ENCODE measurements around the gene CLIP4.

The CLIP4 gene

DNA sequence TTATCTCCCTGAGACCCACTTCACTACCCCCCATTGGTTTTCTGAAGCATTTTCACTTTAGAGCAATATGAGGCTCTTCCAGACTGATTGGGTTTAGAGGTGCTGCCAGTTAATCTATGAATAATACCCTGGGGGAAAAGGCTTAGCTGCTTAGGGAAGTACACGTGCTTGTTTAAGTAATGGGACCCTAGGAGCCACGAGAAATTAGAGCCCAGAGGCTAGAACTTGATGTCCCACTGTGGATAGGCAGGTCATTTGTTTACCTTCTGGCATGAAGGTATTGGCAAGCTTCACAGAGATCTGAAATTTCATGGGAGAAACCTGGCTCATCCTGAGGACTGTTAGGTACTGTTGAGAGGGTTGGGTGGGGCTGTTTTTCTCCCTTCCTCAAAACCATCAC is 59.7 kb downstream of the CLIP4 start:
- Histone ChIP-seq H3K9me3 (ENCODE audit: insufficient read depth, low read depth, low read length) (no peaks in the 10 kb centered on the region; the same call in 1 of the 2 replicates), H3K4me1 (ENCODE audit: insufficient read depth, low read length) (no peaks in the 10 kb centered on the region), H3K27me3 (ENCODE audit: insufficient read depth, low read length) (peaks cover 20% of the 10 kb centered on the region; the same call in 1 of the 2 replicates), H3K36me3 (ENCODE audit: insufficient read depth, low read depth, low read length) (no peaks in the 10 kb centered on the region), H3K27ac (ENCODE audit: low read length) (no peak overlapping the region), H3K9ac (ENCODE audit: low read depth, low read length) (no peak overlapping the region), H3K4me3 (ENCODE audit: low read length) (no peak overlapping the region)

DNA sequence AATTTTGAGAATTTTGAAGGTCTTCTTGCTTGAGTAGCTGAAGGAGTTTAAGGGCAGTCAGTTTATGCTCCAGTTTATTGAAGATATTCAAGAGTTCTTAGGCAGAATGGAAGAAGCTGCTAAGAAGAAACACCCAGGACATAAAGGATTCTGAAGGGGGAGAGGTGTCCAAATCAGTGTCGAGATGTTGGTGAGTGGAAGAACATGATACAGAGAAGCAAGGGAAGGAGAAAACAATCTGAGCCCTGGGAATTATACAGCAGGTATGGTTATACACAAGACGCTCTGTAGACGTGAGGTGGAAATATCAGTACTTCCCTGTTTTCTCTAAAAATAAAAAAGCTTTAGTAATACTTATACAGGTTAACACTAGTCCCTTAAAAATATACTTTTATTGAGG is 60.1 kb downstream of the CLIP4 start:
- no peak overlapping the region for H3K27ac ChIP-seq (ENCODE audit: low read length)
- H3K36me3 ChIP-seq (ENCODE audit: insufficient read depth, low read depth, low read length): no peaks in the 10 kb centered on the region

DNA sequence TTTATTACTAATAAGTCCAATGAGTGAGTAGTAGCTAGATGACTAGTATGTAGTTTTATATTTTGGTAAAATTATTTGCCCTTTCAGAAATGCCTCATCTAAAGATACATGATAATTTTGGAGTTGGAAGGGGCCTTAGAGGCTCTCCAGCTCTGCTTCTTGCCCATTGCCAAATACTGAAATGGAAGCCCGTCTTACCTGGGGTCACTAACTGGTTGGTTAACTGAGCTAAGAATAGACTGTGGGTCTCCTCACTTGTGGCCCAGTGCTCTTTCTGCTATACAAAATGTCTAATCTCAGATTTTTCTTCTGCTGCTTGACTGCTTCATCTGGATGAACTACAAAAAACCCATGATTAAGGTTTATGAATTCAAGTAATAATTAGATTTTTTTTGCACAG is 67.1 kb downstream of the CLIP4 start:
- Histone ChIP-seq H3K36me3 (ENCODE audit: insufficient read depth, low read depth, low read length) (no peaks in the 10 kb centered on the region), H3K9ac (ENCODE audit: low read depth, low read length) (no peak overlapping the region), H3K27me3 (ENCODE audit: insufficient read depth, low read length) (no peaks in the 10 kb centered on the region; the same call in 1 of the 2 replicates), H3K4me1 (ENCODE audit: insufficient read depth, low read length) (no peaks in the 10 kb centered on the region), H3K9me3 (ENCODE audit: insufficient read depth, low read depth, low read length) (no peaks in the 10 kb centered on the region), H3K4me3 (ENCODE audit: low read length) (no peak overlapping the region), H3K27ac (ENCODE audit: low read length) (no peak overlapping the region)

More for the DNA sequence above, 60.1 kb downstream of the CLIP4 start:
- Histone ChIP-seq H3K9me3 (ENCODE audit: insufficient read depth, low read depth, low read length) (no peaks in the 10 kb centered on the region; the same call in 1 of the 2 replicates), H3K4me3 (ENCODE audit: low read length) (no peak overlapping the region), H3K9ac (ENCODE audit: low read depth, low read length) (no peak overlapping the region), H3K27me3 (ENCODE audit: insufficient read depth, low read length) (peaks cover 20% of the 10 kb centered on the region; the same call in 1 of the 2 replicates), H3K4me1 (ENCODE audit: insufficient read depth, low read length) (no peaks in the 10 kb centered on the region)

- no peak overlapping the region for H3K9ac ChIP-seq (ENCODE audit: low read depth, low read length)
- H3K4me3 ChIP-seq (ENCODE audit: low read length): no peak overlapping the region
- H3K4me1 ChIP-seq (ENCODE audit: insufficient read depth, low read length): no peaks in the 10 kb centered on the region
- H3K27me3 ChIP-seq (ENCODE audit: insufficient read depth, low read length): no peaks in the 10 kb centered on the region; the same call in 1 of the 2 replicates
- H3K9me3 ChIP-seq (ENCODE audit: insufficient read depth, low read depth, low read length): no peaks in the 10 kb centered on the region
- H3K27ac ChIP-seq (ENCODE audit: low read length): no peak overlapping the region
- no peaks in the 10 kb centered on the region for H3K36me3 ChIP-seq (ENCODE audit: insufficient read depth, low read depth, low read length)
Observed at GRCh38 chr2:29182920-29183319, 67.7 kb downstream of the CLIP4 start.

DNA sequence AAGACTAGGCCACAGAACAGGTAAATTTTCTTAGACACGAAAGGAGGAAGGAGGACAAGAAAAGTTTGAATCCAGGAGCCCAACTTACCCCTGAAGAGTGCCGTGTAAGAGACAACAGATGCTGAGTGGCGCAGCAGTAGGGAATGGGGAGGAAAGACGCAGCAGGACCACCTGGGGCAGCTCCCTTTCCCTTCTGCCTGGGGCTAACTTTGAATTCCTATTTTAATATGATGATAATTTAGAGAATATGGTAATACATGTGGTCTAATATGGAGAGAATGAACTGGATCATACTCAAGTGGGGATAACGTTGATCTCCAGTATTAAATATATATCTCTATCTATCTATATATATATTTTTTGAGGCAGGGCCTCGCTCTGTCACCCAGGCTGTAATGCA is 69.3 kb downstream of the CLIP4 start:
- Histone ChIP-seq H3K27ac (ENCODE audit: low read length) (no peak overlapping the region), H3K27me3 (ENCODE audit: insufficient read depth, low read length) (no peaks in the 10 kb centered on the region; the same call in 1 of the 2 replicates), H3K36me3 (ENCODE audit: insufficient read depth, low read depth, low read length) (no peaks in the 10 kb centered on the region), H3K9ac (ENCODE audit: low read depth, low read length) (no peak overlapping the region), H3K4me3 (ENCODE audit: low read length) (no peak overlapping the region), H3K9me3 (ENCODE audit: insufficient read depth, low read depth, low read length) (no peaks in the 10 kb centered on the region), H3K4me1 (ENCODE audit: insufficient read depth, low read length) (no peaks in the 10 kb centered on the region)

DNA sequence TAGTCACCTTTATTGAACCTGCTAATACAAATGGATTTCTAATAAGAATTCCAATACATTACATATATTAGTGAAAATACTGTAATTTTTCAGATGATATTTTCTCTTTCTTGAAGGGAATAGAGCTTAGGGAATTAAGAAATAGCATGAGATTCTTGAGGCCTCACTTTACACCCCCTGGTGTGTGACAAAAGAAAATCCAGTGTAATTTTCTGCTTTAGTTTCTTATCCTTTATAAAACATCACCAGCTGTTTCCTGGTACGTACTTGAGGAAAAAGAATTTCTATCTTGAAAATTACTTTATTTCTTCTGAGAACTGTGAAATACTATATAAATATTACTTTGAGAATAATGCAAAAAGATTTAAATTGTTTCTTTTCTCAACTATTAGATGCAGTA is 71.6 kb downstream of the CLIP4 start:
- Histone ChIP-seq H3K27me3 (ENCODE audit: insufficient read depth, low read length) (no peaks in the 10 kb centered on the region), H3K4me1 (ENCODE audit: insufficient read depth, low read length) (no peaks in the 10 kb centered on the region), H3K9ac (ENCODE audit: low read depth, low read length) (no peak overlapping the region), H3K4me3 (ENCODE audit: low read length) (no peak overlapping the region), H3K27ac (ENCODE audit: low read length) (no peak overlapping the region), H3K9me3 (ENCODE audit: insufficient read depth, low read depth, low read length) (no peaks in the 10 kb centered on the region), H3K36me3 (ENCODE audit: insufficient read depth, low read depth, low read length) (no peaks in the 10 kb centered on the region)

- H3K9me3 ChIP-seq (ENCODE audit: insufficient read depth, low read depth, low read length): no peaks in the 10 kb centered on the region
- H3K4me3 ChIP-seq (ENCODE audit: low read length): no peak overlapping the region
- no peaks in the 10 kb centered on the region for H3K36me3 ChIP-seq (ENCODE audit: insufficient read depth, low read depth, low read length)
- no peaks in the 10 kb centered on the region for H3K4me1 ChIP-seq (ENCODE audit: insufficient read depth, low read length)
- no peaks in the 10 kb centered on the region for H3K27me3 ChIP-seq (ENCODE audit: insufficient read depth, low read length)
- H3K27ac ChIP-seq (ENCODE audit: low read length): no peak overlapping the region
- no peak overlapping the region for H3K9ac ChIP-seq (ENCODE audit: low read depth, low read length)
Observed at GRCh38 chr2:29187926-29188325, 72.7 kb downstream of the CLIP4 start.

- no peak overlapping the region for H3K4me3 ChIP-seq (ENCODE audit: low read length)
- no peaks in the 10 kb centered on the region for H3K4me1 ChIP-seq (ENCODE audit: insufficient read depth, low read length)
- no peak overlapping the region for H3K27ac ChIP-seq (ENCODE audit: low read length)
Observed at GRCh38 chr2:29189052-29189451, 73.8 kb downstream of the CLIP4 start.

DNA sequence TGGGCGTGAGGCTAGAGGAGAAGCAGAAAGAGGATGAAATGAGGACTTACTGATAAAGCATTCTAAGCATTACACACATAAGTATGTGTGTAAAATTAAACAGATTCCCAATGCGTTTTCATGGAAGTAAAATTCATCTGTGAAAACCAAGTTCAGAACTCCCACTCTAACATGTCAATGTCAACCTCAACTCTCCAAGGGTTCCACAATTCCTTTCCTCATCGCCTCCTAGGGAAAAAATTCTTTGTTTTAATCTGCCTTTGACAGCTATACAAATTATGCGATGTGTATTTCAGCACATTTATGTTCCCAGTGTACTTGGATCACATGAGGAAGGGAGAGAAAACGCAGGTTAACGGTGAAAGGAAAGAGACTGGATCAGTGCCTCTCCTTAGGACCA is 76.6 kb downstream of the CLIP4 start:
- Histone ChIP-seq H3K4me3 (ENCODE audit: low read length) (no peak overlapping the region), H3K36me3 (ENCODE audit: insufficient read depth, low read depth, low read length) (no peaks in the 10 kb centered on the region), H3K27me3 (ENCODE audit: insufficient read depth, low read length) (no peaks in the 10 kb centered on the region), H3K9me3 (ENCODE audit: insufficient read depth, low read depth, low read length) (no peaks in the 10 kb centered on the region), H3K4me1 (ENCODE audit: insufficient read depth, low read length) (no peaks in the 10 kb centered on the region), H3K27ac (ENCODE audit: low read length) (no peak overlapping the region), H3K9ac (ENCODE audit: low read depth, low read length) (no peak overlapping the region)

More at GRCh38 chr2:29189052-29189451, 73.8 kb downstream of the CLIP4 start:
- Histone ChIP-seq H3K36me3 (ENCODE audit: insufficient read depth, low read depth, low read length) (no peaks in the 10 kb centered on the region), H3K9ac (ENCODE audit: low read depth, low read length) (no peak overlapping the region), H3K27me3 (ENCODE audit: insufficient read depth, low read length) (no peaks in the 10 kb centered on the region), H3K9me3 (ENCODE audit: insufficient read depth, low read depth, low read length) (no peaks in the 10 kb centered on the region)

- Histone ChIP-seq H3K4me1 (ENCODE audit: insufficient read depth, low read length) (no peaks in the 10 kb centered on the region), H3K9ac (ENCODE audit: low read depth, low read length) (no peak overlapping the region), H3K36me3 (ENCODE audit: insufficient read depth, low read depth, low read length) (no peaks in the 10 kb centered on the region), H3K9me3 (ENCODE audit: insufficient read depth, low read depth, low read length) (no peaks in the 10 kb centered on the region), H3K4me3 (ENCODE audit: low read length) (no peak overlapping the region), H3K27ac (ENCODE audit: low read length) (no peak overlapping the region), H3K27me3 (ENCODE audit: insufficient read depth, low read length) (no peaks in the 10 kb centered on the region)
Observed at GRCh38 chr2:29192526-29192925, 77.3 kb downstream of the CLIP4 start.

- Histone ChIP-seq H3K9ac (ENCODE audit: low read depth, low read length) (no peak overlapping the region), H3K4me1 (ENCODE audit: insufficient read depth, low read length) (no peaks in the 10 kb centered on the region), H3K36me3 (ENCODE audit: insufficient read depth, low read depth, low read length) (no peaks in the 10 kb centered on the region), H3K27ac (ENCODE audit: low read length) (no peak overlapping the region), H3K9me3 (ENCODE audit: insufficient read depth, low read depth, low read length) (no peaks in the 10 kb centered on the region), H3K4me3 (ENCODE audit: low read length) (no peak overlapping the region), H3K27me3 (ENCODE audit: insufficient read depth, low read length) (no peaks in the 10 kb centered on the region)
Observed at GRCh38 chr2:29193111-29193510, 77.9 kb downstream of the CLIP4 start.

- Histone ChIP-seq H3K27ac (ENCODE audit: low read length) (no peak overlapping the region), H3K27me3 (ENCODE audit: insufficient read depth, low read length) (no peaks in the 10 kb centered on the region), H3K9ac (ENCODE audit: low read depth, low read length) (no peak overlapping the region), H3K4me3 (ENCODE audit: low read length) (no peak overlapping the region), H3K4me1 (ENCODE audit: insufficient read depth, low read length) (no peaks in the 10 kb centered on the region), H3K9me3 (ENCODE audit: insufficient read depth, low read depth, low read length) (no peaks in the 10 kb centered on the region), H3K36me3 (ENCODE audit: insufficient read depth, low read depth, low read length) (no peaks in the 10 kb centered on the region)
Observed at GRCh38 chr2:29193681-29194080, 78.5 kb downstream of the CLIP4 start.

GRCh38 chr2:29195796-29196195 is 80.6 kb downstream of the CLIP4 start:
- Histone ChIP-seq H3K4me3 (ENCODE audit: low read length) (no peak overlapping the region), H3K4me1 (ENCODE audit: insufficient read depth, low read length) (no peaks in the 10 kb centered on the region), H3K27me3 (ENCODE audit: insufficient read depth, low read length) (no peaks in the 10 kb centered on the region), H3K36me3 (ENCODE audit: insufficient read depth, low read depth, low read length) (no peaks in the 10 kb centered on the region), H3K9me3 (ENCODE audit: insufficient read depth, low read depth, low read length) (no peaks in the 10 kb centered on the region), H3K27ac (ENCODE audit: low read length) (no peak overlapping the region), H3K9ac (ENCODE audit: low read depth, low read length) (no peak overlapping the region)

Data from iPS-20b (cell line).